Endodermal cell (in vitro differentiated cells): ENCODE results near the gene ZNF497. TPM values are rescaled to one million over a fixed set of nuclear protein-coding genes. Genes with fewer than 3 reads are reported as not detected.

Source experiments
- DNase-seq: peaks from one replicate; pipeline ENCODE4 v3.0.0-alpha.2; 2017
- H3K27ac ChIP-seq: 2 replicates; pipeline ENCODE4 v1.5.1; 2013; ENCODE audit warnings: mild to moderate bottlenecking, low read depth, low read length, moderate library complexity
- H3K27me3 ChIP-seq: 2 replicates; pipeline ENCODE4 v1.6.1; 2013; ENCODE audit warnings: mild to moderate bottlenecking, low read length, moderate library complexity; ENCODE audit not compliant: insufficient read depth, control insufficient read depth, poor library complexity, severe bottlenecking
- H3K36me3 ChIP-seq: 2 replicates; pipeline ENCODE4 v1.7.0; 2013; ENCODE audit warnings: mild to moderate bottlenecking, low read length, moderate library complexity; ENCODE audit not compliant: control insufficient read depth, insufficient read depth
- H3K4me1 ChIP-seq: one replicate; pipeline ENCODE4 v1.7.0; 2013; ENCODE audit warnings: low read length; ENCODE audit not compliant: control insufficient read depth, insufficient read depth
- H3K4me3 ChIP-seq: 2 replicates; pipeline ENCODE4 v1.5.1; 2013; ENCODE audit warnings: mild to moderate bottlenecking, low read length, moderate library complexity
- H3K9ac ChIP-seq: 2 replicates; pipeline ENCODE4 v1.6.1; 2013; ENCODE audit warnings: mild to moderate bottlenecking, low read length, moderate library complexity; ENCODE audit not compliant: poor library complexity, severe bottlenecking; ENCODE audit errors: extremely low read depth
- H3K9me3 ChIP-seq: 2 replicates; pipeline ENCODE4 v1.6.1; 2013; ENCODE audit warnings: mild to moderate bottlenecking, low read length, moderate library complexity; ENCODE audit not compliant: control insufficient read depth
- H3K27ac Mint-ChIP-seq: 2 replicates; pipeline ENCODE4 v1.8.0; 2020; ENCODE audit warnings: mixed read lengths
- H3K27me3 Mint-ChIP-seq: 2 replicates; pipeline ENCODE4 v1.8.0; 2021; ENCODE audit warnings: mild to moderate bottlenecking, mixed read lengths; ENCODE audit not compliant: insufficient read depth
- H3K36me3 Mint-ChIP-seq: 2 replicates; pipeline ENCODE4 v1.8.0; 2020; ENCODE audit warnings: low read depth, mixed read lengths
- H3K4me1 Mint-ChIP-seq: 2 replicates; pipeline ENCODE4 v1.8.0; 2020; ENCODE audit warnings: mixed read lengths
- H3K4me3 Mint-ChIP-seq: 2 replicates; pipeline ENCODE4 v1.8.0; 2020; ENCODE audit warnings: mild to moderate bottlenecking, moderate library complexity, mixed read lengths
- H3K9me3 Mint-ChIP-seq: 2 replicates; pipeline ENCODE4 v1.8.0; 2020; ENCODE audit warnings: mild to moderate bottlenecking, mixed read lengths
- CTCF ChIP-seq: fragments of 200-600 bp; sonication (generic); conservative IDR thresholded peaks from 2 replicates; pipeline ENCODE4 v1.5.0; 2021; ENCODE audit warnings: antibody characterized with exemption, mild to moderate bottlenecking
- WGBS, 2 experiments: methylation state at CpG; one replicate each; pipeline versions ENCODE4 v1.1.5 to v1.1.7; 2013; ENCODE audit warnings: missing lambda C conversion rate in 2 of 2, mixed read lengths in 1 of 2; ENCODE audit not compliant: insufficient coverage in 1 of 2, insufficient read length in 1 of 2; 5-methylcytosine and 5-hydroxymethylcytosine counted together
- total RNA-seq, 2 donors: library from RNA; stranded (reverse); fragmentation: NEBNext Ultra II Directional in 1 of 2; extraction: Animal tissue kit (Norgen Biotek cat#: 25700) in 1 of 2; gene quantifications; 2 replicates in 1 of 2; 3 replicates in 1 of 2; pipeline ENCODE4 v1.2.1, GENCODE V29; 2021

ZNF497 gene
- total RNA-seq, 2 donors from 2014 or later, result 5.2 to 5.9 TPM

- H3K4me3 Mint-ChIP-seq, result no peak overlapping the region
- Histone ChIP-seq H3K27me3 (no peaks in the 10 kb centered on the region), H3K27ac (no peak overlapping the region), H3K9ac (no peak overlapping the region), H3K9me3 (no peaks in the 10 kb centered on the region), H3K4me1 (no peaks in the 10 kb centered on the region), H3K36me3 (no peaks in the 10 kb centered on the region), H3K4me3 (no peak overlapping the region)
- DNase-seq, result no peak
- no peak overlapping the region for H3K27ac Mint-ChIP-seq
- no peaks in the 10 kb centered on the region for H3K9me3 Mint-ChIP-seq
- WGBS, 2 experiments, result 88 to 96% methylated on average over 7 to 10 of the region's 10 CpGs
- no peaks in the 10 kb centered on the region for H3K4me1 Mint-ChIP-seq
- no peak for TF ChIP-seq CTCF
- no peaks in the 10 kb centered on the region for H3K36me3 Mint-ChIP-seq
- peaks cover 23% of the 10 kb centered on the region for H3K27me3 Mint-ChIP-seq
These were observed 7.2 kb downstream of the ZNF497 start for GRCh38 chr19:58355215-58355796.

- DNase-seq, result no peak
- Histone ChIP-seq H3K4me3 (no peak overlapping the region), H3K9ac (no peak overlapping the region), H3K27me3 (no peaks in the 10 kb centered on the region), H3K9me3 (no peaks in the 10 kb centered on the region), H3K36me3 (no peaks in the 10 kb centered on the region), H3K4me1 (no peaks in the 10 kb centered on the region), H3K27ac (no peak overlapping the region)
- Mint-ChIP-seq H3K27me3 (peaks cover 31% of the 10 kb centered on the region), H3K9me3 (no peaks in the 10 kb centered on the region), H3K36me3 (no peaks in the 10 kb centered on the region), H3K27ac (no peak overlapping the region), H3K4me3 (no peak overlapping the region), H3K4me1 (no peaks in the 10 kb centered on the region)
- WGBS, 2 experiments, result 90 to 93% methylated on average over 5 to 6 of the region's 6 CpGs
- TF ChIP-seq CTCF, result no peak
These were observed 8.0 kb downstream of the ZNF497 start for GRCh38 chr19:58354478-58355030.

GRCh38 chr19:58353717-58354477 is 8.7 kb downstream of the ZNF497 start:
- H3K27ac Mint-ChIP-seq, result no peak overlapping the region
- no peaks in the 10 kb centered on the region for H3K36me3 Mint-ChIP-seq
- WGBS, 2 experiments, result 93 to 97% methylated on average over 12 to 15 of the region's 15 CpGs
- DNase-seq, result no peak
- Histone ChIP-seq H3K4me1 (no peaks in the 10 kb centered on the region), H3K9me3 (no peaks in the 10 kb centered on the region), H3K36me3 (no peaks in the 10 kb centered on the region), H3K27ac (no peak overlapping the region), H3K27me3 (no peaks in the 10 kb centered on the region), H3K9ac (no peak overlapping the region), H3K4me3 (no peak overlapping the region)
- no peak for TF ChIP-seq CTCF
- no peaks in the 10 kb centered on the region for H3K4me1 Mint-ChIP-seq
- H3K27me3 Mint-ChIP-seq, result peaks cover 37% of the 10 kb centered on the region
- no peak overlapping the region for H3K4me3 Mint-ChIP-seq
- no peaks in the 10 kb centered on the region for H3K9me3 Mint-ChIP-seq
